ENCODE measurements around the gene SMYD3. TPM values are rescaled to one million over a fixed set of nuclear protein-coding genes. Genes with fewer than 3 reads are reported as not detected.

The SMYD3 gene
- total and polyA plus RNA-seq, 9 of the 15 experiments (the other 6 are each of a cell fraction or from before 2014, with no cell fraction given): 128 to 440 (median 197) TPM

DNA sequence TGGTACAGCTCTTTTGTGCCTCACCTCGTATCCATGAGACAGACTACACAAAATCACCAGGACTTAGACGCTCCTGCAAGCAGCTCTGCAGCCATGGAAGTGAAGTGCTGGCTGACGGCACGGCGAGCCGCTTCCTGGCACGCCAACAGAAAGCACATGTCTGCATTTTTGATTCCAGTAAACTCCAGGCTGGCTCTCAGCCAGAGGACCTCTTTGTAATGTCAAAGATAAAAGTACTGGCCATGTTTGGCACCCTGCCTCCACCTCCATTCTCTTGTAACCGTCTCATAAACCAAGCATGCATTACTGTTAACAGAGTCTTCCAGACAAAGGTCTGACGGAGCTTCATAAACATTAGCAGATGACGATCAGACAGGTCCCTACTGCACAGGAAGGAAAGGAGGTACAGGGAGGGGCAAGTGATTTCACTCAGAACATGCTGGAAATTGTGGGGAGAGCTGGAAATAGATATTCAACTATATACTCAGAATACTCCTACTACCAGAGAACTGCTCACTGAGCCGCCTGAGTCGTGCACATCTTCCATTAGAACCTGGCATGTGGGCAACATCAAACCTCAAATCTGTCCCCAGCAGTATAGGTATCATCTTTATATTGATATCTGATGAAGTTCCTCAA, 632.0 kb downstream of the SMYD3 start (continued):
- TF ChIP-seq, protein P1, sequence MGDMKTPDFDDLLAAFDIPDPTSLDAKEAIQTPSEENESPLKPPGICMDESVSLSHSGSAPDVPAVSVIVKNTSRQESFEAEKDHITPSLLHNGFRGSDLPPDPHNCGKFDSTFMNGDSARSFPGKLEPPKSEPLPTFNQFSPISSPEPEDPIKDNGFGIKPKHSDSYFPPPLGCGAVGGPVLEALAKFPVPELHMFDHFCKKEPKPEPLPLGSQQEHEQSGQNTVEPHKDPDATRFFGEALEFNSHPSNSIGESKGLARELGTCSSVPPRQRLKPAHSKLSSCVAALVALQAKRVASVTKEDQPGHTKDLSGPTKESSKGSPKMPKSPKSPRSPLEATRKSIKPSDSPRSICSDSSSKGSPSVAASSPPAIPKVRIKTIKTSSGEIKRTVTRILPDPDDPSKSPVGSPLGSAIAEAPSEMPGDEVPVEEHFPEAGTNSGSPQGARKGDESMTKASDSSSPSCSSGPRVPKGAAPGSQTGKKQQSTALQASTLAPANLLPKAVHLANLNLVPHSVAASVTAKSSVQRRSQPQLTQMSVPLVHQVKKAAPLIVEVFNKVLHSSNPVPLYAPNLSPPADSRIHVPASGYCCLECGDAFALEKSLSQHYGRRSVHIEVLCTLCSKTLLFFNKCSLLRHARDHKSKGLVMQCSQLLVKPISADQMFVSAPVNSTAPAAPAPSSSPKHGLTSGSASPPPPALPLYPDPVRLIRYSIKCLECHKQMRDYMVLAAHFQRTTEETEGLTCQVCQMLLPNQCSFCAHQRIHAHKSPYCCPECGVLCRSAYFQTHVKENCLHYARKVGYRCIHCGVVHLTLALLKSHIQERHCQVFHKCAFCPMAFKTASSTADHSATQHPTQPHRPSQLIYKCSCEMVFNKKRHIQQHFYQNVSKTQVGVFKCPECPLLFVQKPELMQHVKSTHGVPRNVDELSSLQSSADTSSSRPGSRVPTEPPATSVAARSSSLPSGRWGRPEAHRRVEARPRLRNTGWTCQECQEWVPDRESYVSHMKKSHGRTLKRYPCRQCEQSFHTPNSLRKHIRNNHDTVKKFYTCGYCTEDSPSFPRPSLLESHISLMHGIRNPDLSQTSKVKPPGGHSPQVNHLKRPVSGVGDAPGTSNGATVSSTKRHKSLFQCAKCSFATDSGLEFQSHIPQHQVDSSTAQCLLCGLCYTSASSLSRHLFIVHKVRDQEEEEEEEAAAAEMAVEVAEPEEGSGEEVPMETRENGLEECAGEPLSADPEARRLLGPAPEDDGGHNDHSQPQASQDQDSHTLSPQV (IDR thresholded peaks at IDR 0.05): peak; percentile 79
- no peak for TF ChIP-seq THRAP3 (IDR thresholded peaks at IDR 0.05; ENCODE audit: borderline replicate concordance)
- TF ChIP-seq L3MBTL2 (IDR thresholded peaks at IDR 0.05): peak; percentile 53; the same call in 1 of the 2 replicates
- TF ChIP-seq SOX6 (IDR thresholded peaks at IDR 0.05): peak; percentile 87
- TF ChIP-seq, protein P2, sequence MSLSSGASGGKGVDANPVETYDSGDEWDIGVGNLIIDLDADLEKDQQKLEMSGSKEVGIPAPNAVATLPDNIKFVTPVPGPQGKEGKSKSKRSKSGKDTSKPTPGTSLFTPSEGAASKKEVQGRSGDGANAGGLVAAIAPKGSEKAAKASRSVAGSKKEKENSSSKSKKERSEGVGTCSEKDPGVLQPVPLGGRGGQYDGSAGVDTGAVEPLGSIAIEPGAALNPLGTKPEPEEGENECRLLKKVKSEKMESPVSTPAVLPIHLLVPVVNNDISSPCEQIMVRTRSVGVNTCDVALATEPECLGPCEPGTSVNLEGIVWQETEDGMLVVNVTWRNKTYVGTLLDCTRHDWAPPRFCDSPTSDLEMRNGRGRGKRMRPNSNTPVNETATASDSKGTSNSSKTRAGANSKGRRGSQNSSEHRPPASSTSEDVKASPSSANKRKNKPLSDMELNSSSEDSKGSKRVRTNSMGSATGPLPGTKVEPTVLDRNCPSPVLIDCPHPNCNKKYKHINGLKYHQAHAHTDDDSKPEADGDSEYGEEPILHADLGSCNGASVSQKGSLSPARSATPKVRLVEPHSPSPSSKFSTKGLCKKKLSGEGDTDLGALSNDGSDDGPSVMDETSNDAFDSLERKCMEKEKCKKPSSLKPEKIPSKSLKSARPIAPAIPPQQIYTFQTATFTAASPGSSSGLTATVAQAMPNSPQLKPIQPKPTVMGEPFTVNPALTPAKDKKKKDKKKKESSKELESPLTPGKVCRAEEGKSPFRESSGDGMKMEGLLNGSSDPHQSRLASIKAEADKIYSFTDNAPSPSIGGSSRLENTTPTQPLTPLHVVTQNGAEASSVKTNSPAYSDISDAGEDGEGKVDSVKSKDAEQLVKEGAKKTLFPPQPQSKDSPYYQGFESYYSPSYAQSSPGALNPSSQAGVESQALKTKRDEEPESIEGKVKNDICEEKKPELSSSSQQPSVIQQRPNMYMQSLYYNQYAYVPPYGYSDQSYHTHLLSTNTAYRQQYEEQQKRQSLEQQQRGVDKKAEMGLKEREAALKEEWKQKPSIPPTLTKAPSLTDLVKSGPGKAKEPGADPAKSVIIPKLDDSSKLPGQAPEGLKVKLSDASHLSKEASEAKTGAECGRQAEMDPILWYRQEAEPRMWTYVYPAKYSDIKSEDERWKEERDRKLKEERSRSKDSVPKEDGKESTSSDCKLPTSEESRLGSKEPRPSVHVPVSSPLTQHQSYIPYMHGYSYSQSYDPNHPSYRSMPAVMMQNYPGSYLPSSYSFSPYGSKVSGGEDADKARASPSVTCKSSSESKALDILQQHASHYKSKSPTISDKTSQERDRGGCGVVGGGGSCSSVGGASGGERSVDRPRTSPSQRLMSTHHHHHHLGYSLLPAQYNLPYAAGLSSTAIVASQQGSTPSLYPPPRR (CRISPR knock-in tag; IDR thresholded peaks at IDR 0.05; ENCODE audit: borderline replicate concordance): no peak
- TF ChIP-seq EZH2 (IDR thresholded peaks at IDR 0.05; ENCODE audit: borderline replicate concordance, low read depth, low read length): no peak
- TF ChIP-seq MYC (IDR thresholded peaks at IDR 0.05; ENCODE audit: low read depth, low read length): peak; percentile 83
- no peak for TF ChIP-seq MYC (CRISPR knock-in tag; IDR thresholded peaks at IDR 0.05; ENCODE audit: borderline replicate concordance, low read depth)
- TF ChIP-seq STAG1 (CRISPR knock-in tag; IDR thresholded peaks at IDR 0.05; ENCODE audit: borderline replicate concordance): no peak
- peak; percentile 46; the same call in 1 of the 2 replicates for TF ChIP-seq BHLHE40 (IDR thresholded peaks at IDR 0.05; ENCODE audit: low read length)
- TF ChIP-seq HDAC1 (IDR thresholded peaks at IDR 0.05): peak in 1 of 2 experiments; percentile 68; a peak in 2 of 4 replicates
- TF ChIP-seq EP300 (IDR thresholded peaks at IDR 0.05; ENCODE audit: low read length): peak; percentile 60; the same call in 1 of the 2 replicates
- 0 out of 2 replicates have a peak, but pooled peaks have one; percentile 38 for TF ChIP-seq CXXC5 (CRISPR knock-in tag; IDR thresholded peaks at IDR 0.05)
- TF ChIP-seq, protein P3, sequence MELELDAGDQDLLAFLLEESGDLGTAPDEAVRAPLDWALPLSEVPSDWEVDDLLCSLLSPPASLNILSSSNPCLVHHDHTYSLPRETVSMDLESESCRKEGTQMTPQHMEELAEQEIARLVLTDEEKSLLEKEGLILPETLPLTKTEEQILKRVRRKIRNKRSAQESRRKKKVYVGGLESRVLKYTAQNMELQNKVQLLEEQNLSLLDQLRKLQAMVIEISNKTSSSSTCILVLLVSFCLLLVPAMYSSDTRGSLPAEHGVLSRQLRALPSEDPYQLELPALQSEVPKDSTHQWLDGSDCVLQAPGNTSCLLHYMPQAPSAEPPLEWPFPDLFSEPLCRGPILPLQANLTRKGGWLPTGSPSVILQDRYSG (tag; conservative IDR thresholded peaks at IDR 0.05; ENCODE audit: low read depth): no peak
- TF ChIP-seq HIVEP1 (CRISPR knock-in tag; IDR thresholded peaks at IDR 0.05): no peak
- no peak for TF ChIP-seq MIER1 (IDR thresholded peaks at IDR 0.05; ENCODE audit: low read depth)

Data from K562 (cell line).